NCI-H1092 treated with DMSO at 0.1 percent for 48 hours (cell line): ENCODE measurements around the gene ARHGAP22.
A peak's percentile ranks its signal among the peaks of the same experiment; 100 is the strongest.
"Not testable (repeated sequence)": the region's sequence is repeated elsewhere in the genome, so short reads cannot be mapped to it uniquely, and the experiment has no call there.

ENCODE experiments used
- DNase-seq: peaks from one replicate; lab custom pipeline; 2025; lab: John Stamatoyannopoulos, UW

Gene ARHGAP22

GRCh38 chr10:48450233-48450740 is 154.6 kb downstream of the ARHGAP22 start:
- DNase-seq: no peak

GRCh38 chr10:48449501-48450232 is 155.2 kb downstream of the ARHGAP22 start:
- DNase-seq: no peak

- DNase-seq: no peak
Observed at GRCh38 chr10:48448796-48449195, 156.1 kb downstream of the ARHGAP22 start.

GRCh38 chr10:48447356-48448215 is 157.3 kb downstream of the ARHGAP22 start:
- DNase-seq: no peak

- DNase-seq: no peak
Observed at GRCh38 chr10:48446785-48447184, 158.1 kb downstream of the ARHGAP22 start.

GRCh38 chr10:48445932-48446331 is 158.9 kb downstream of the ARHGAP22 start:
- no peak for DNase-seq

GRCh38 chr10:48444861-48445841 is 159.7 kb downstream of the ARHGAP22 start:
- peak; percentile 25 for DNase-seq

- DNase-seq: peak; percentile 18
Observed at GRCh38 chr10:48444266-48444665, 160.6 kb downstream of the ARHGAP22 start.

GRCh38 chr10:48442809-48443177 is 162.1 kb downstream of the ARHGAP22 start:
- DNase-seq: no peak

GRCh38 chr10:48442090-48442808 is 162.6 kb downstream of the ARHGAP22 start:
- no peak for DNase-seq

- no peak for DNase-seq
Observed at GRCh38 chr10:48440771-48441170, 164.1 kb downstream of the ARHGAP22 start.

GRCh38 chr10:48439581-48440041 is 165.3 kb downstream of the ARHGAP22 start:
- no peak for DNase-seq

- no peak for DNase-seq
Observed at GRCh38 chr10:48439031-48439430, 165.8 kb downstream of the ARHGAP22 start.

GRCh38 chr10:48437546-48437945 is 167.3 kb downstream of the ARHGAP22 start:
- DNase-seq: no peak

GRCh38 chr10:48431871-48432270 is 173.0 kb downstream of the ARHGAP22 start:
- DNase-seq: no peak

- no peak for DNase-seq
Observed at GRCh38 chr10:48430402-48430993, 174.4 kb downstream of the ARHGAP22 start.

GRCh38 chr10:48429309-48429708 is 175.6 kb downstream of the ARHGAP22 start:
- no peak for DNase-seq

GRCh38 chr10:48428896-48429295 is 176.0 kb downstream of the ARHGAP22 start:
- no peak for DNase-seq

- DNase-seq: no peak
Observed at GRCh38 chr10:48423884-48424283, 181.0 kb downstream of the ARHGAP22 start.

GRCh38 chr10:48421862-48422261 is 183.0 kb downstream of the ARHGAP22 start:
- not testable (repeated sequence) for DNase-seq

- DNase-seq: no peak
Observed at GRCh38 chr10:48419714-48420113, 185.2 kb downstream of the ARHGAP22 start.
